GM18499 (cell line): Measurements from ENCODE around the gene LRRC42.
"Not testable (repeated sequence)": the region's sequence is repeated elsewhere in the genome, so short reads cannot be mapped to it uniquely, and the experiment has no call there.

Experiments
- ATAC-seq: cut with Tn5 transposase; IDR thresholded peaks from one replicate; pipeline ENCODE4 v1.9.1; 2021; ENCODE audit warnings: moderate number of reproducible peaks; ENCODE audit not compliant: insufficient read depth, unreplicated experiment

LRRC42 gene

GRCh38 chr1:53964109-53964508, 18.0 kb downstream of the LRRC42 start:
- no peak for ATAC-seq

GRCh38 chr1:53966794-53967193, 20.6 kb downstream of the LRRC42 start:
- ATAC-seq: no peak

GRCh38 chr1:53967409-53968124, 21.4 kb downstream of the LRRC42 start:
- no peak for ATAC-seq

GRCh38 chr1:53968125-53968513, 22.0 kb downstream of the LRRC42 start:
- ATAC-seq: no peak

GRCh38 chr1:53969323-53969722, 23.2 kb downstream of the LRRC42 start:
- not testable (repeated sequence) for ATAC-seq

GRCh38 chr1:53971718-53972117, 25.6 kb downstream of the LRRC42 start:
- no peak for ATAC-seq

- ATAC-seq: no peak
Observed at GRCh38 chr1:53975861-53976260, 29.7 kb downstream of the LRRC42 start.

- no peak for ATAC-seq
Observed at GRCh38 chr1:53979712-53980450, 33.7 kb downstream of the LRRC42 start.

- no peak for ATAC-seq
Observed at GRCh38 chr1:53981220-53981619, 35.1 kb downstream of the LRRC42 start.

- ATAC-seq: no peak
Observed at GRCh38 chr1:53982034-53982762, 36.0 kb downstream of the LRRC42 start.

GRCh38 chr1:53982763-53983104, 36.6 kb downstream of the LRRC42 start:
- ATAC-seq: no peak

GRCh38 chr1:53984726-53985125, 38.6 kb downstream of the LRRC42 start:
- ATAC-seq: no peak

GRCh38 chr1:53986458-53986857, 40.3 kb downstream of the LRRC42 start:
- ATAC-seq: no peak

- no peak for ATAC-seq
Observed at GRCh38 chr1:53987880-53988279, 41.7 kb downstream of the LRRC42 start.

- ATAC-seq: no peak
Observed at GRCh38 chr1:53992085-53992874, 46.1 kb downstream of the LRRC42 start.

- ATAC-seq: not testable (repeated sequence)
Observed at GRCh38 chr1:53994516-53994915, 48.4 kb downstream of the LRRC42 start.

- no peak for ATAC-seq
Observed at GRCh38 chr1:53995683-53996082, 49.5 kb downstream of the LRRC42 start.

- no peak for ATAC-seq
Observed at GRCh38 chr1:53998223-53998622, 52.1 kb downstream of the LRRC42 start.

- no peak for ATAC-seq
Observed at GRCh38 chr1:53999920-54000319, 53.8 kb downstream of the LRRC42 start.

- no peak for ATAC-seq
Observed at GRCh38 chr1:54001591-54001990, 55.4 kb downstream of the LRRC42 start.
